Prostate gland (tissue), 2 donors: ENCODE results near the gene TEAD3. TPM values are rescaled to one million over a fixed set of nuclear protein-coding genes. Genes with fewer than 3 reads are reported as not detected.
"Not testable (repeated sequence)": the region's sequence is repeated elsewhere in the genome, so short reads cannot be mapped to it uniquely, and the experiment has no call there.

ENCODE experiments used
- DNase-seq: peaks from one replicate; pipeline ENCODE4 v3.0.0-alpha.2; 2019; ENCODE audit warnings: low spot score
- H3K27ac ChIP-seq, 2 donors: fragments of 200-600 bp; sonication (generic); 2 replicates each; pipeline ENCODE4 v1.5.1; 2017 to 2019
- H3K27me3 ChIP-seq: fragments of 200-600 bp; sonication (generic); replicated peaks from 2 replicates; pipeline ENCODE4 v1.5.1; 2019; ENCODE audit not compliant: insufficient read depth
- H3K36me3 ChIP-seq, 2 donors: fragments of 200-600 bp; sonication (generic); 1 replicate in 1 of 2; 2 replicates in 1 of 2; pipeline versions ENCODE4 v1.5.1 to v1.8.1; 2017 to 2019
- H3K4me1 ChIP-seq: fragments of 200-600 bp; sonication (generic); replicated peaks from 2 replicates; pipeline ENCODE4 v1.5.1; 2019
- H3K4me3 ChIP-seq, 2 donors: fragments of 200-600 bp; sonication (generic); 2 replicates each; pipeline ENCODE4 v1.5.1; 2017 to 2019
- H3K9me3 ChIP-seq: fragments of 200-600 bp; sonication (generic); 2 replicates; pipeline ENCODE4 v1.5.1; 2017
- CTCF ChIP-seq, 4 experiments: fragments of 200-600 bp in 2 of 4; fragments of 450-650 bp in 2 of 4; sonication (generic) in 2 of 4; IDR thresholded peaks; 1 replicate in 3 of 4; 2 replicates in 1 of 4; pipeline ENCODE4 v1.5.1; 2016 to 2019; ENCODE audit warnings: antibody characterized with exemption in 4 of 4, mild to moderate bottlenecking in 2 of 4, moderate library complexity in 2 of 4
- POLR2A ChIP-seq: fragments of 450-650 bp; IDR thresholded peaks from one replicate; pipeline ENCODE4 v1.6.1; 2016; ENCODE audit warnings: antibody characterized with exemption, mild to moderate bottlenecking
- POLR2AphosphoS5 ChIP-seq: sonication (generic); formaldehyde crosslinking; IDR thresholded peaks from one replicate; pipeline ENCODE4 v1.6.1; 2017; ENCODE audit warnings: antibody characterized with exemption
- WGBS: methylation state at CpG from one replicate; pipeline ENCODE4 v1.1.5; 2018; 5-methylcytosine and 5-hydroxymethylcytosine counted together
- intact Hi-C: fragments of 100-400 bp; cut with DNase I; formaldehyde crosslinking; loops from one replicate; pipeline ENCODE4 v1.14.2; 2022
- total RNA-seq, 2 donors: library from RNA; depleted of rRNA; stranded (reverse); fragments of >200 nt; gene quantifications; one replicate each; pipeline ENCODE4 v1.1.0, GENCODE V29; 2016

The TEAD3 gene
- total RNA-seq, 2 donors from 2014 or later: 34.1 to 41.1 TPM

GRCh38 chr6:35519313-35520015 lies 22.6 kb upstream of the TEAD3 start:
- Histone ChIP-seq H3K27me3 (no peaks in the 10 kb centered on the region), H3K4me1 (no peaks in the 10 kb centered on the region), H3K36me3 (no peaks in the 10 kb centered on the region), H3K9me3 (no peaks in the 10 kb centered on the region), H3K27ac (no peak overlapping the region), H3K4me3 (no peak overlapping the region)
- no peak for TF ChIP-seq POLR2AphosphoS5
- TF ChIP-seq CTCF (IDR thresholded peaks at IDR 0.05): no peak
- TF ChIP-seq POLR2A: no peak
- 84% methylated on average over 9 of the region's 9 CpGs for WGBS
- no peak for DNase-seq
- intact Hi-C loops: loop anchor here (5.0 to 10.0 kb wide), 2 partner anchors 63 to 125 kb away; no protein-coding TSS in a partner anchor

- Histone ChIP-seq H3K4me1 (no peaks in the 10 kb centered on the region), H3K9me3 (no peaks in the 10 kb centered on the region), H3K27me3 (no peaks in the 10 kb centered on the region), H3K36me3 (no peaks in the 10 kb centered on the region), H3K27ac (no peak overlapping the region), H3K4me3 (no peak overlapping the region)
- intact Hi-C loops: no loop called here
- no peak for TF ChIP-seq POLR2AphosphoS5
- TF ChIP-seq CTCF (IDR thresholded peaks at IDR 0.05): no peak
- no peak for TF ChIP-seq POLR2A
- 96% methylated on average over 6 of the region's 6 CpGs for WGBS
- no peak for DNase-seq
These were observed 21.9 kb upstream of the TEAD3 start for GRCh38 chr6:35518566-35519312.

GRCh38 chr6:35517978-35518377 lies 21.1 kb upstream of the TEAD3 start:
- H3K9me3 ChIP-seq, H3K4me1 ChIP-seq, H3K27me3 ChIP-seq, H3K36me3 ChIP-seq, intact Hi-C loops, H3K27ac ChIP-seq, H3K4me3 ChIP-seq, DNase-seq: not testable (repeated sequence)
- 79% methylated on average over 7 of the region's 7 CpGs for WGBS

GRCh38 chr6:35516712-35517111 lies 19.8 kb upstream of the TEAD3 start:
- Histone ChIP-seq H3K36me3 (no peaks in the 10 kb centered on the region), H3K27ac (no peak overlapping the region), H3K4me3 (no peak overlapping the region), H3K9me3 (no peaks in the 10 kb centered on the region), H3K4me1 (no peaks in the 10 kb centered on the region), H3K27me3 (no peaks in the 10 kb centered on the region)
- WGBS: 71% methylated on average over 6 of the region's 6 CpGs
- TF ChIP-seq CTCF (IDR thresholded peaks at IDR 0.05) (no peak), POLR2AphosphoS5 (no peak), POLR2A (no peak)
- no peak for DNase-seq
- intact Hi-C loops: no loop called here

- 84% methylated on average over 6 of the region's 6 CpGs for WGBS
- H3K27me3 ChIP-seq, H3K9me3 ChIP-seq, intact Hi-C loops, H3K4me1 ChIP-seq, H3K4me3 ChIP-seq, DNase-seq, H3K27ac ChIP-seq, H3K36me3 ChIP-seq: not testable (repeated sequence)
These were observed 19.1 kb upstream of the TEAD3 start for GRCh38 chr6:35515939-35516338.

- intact Hi-C loops: no loop called here
- H3K27ac ChIP-seq: no peak overlapping the region
- H3K9me3 ChIP-seq: no peaks in the 10 kb centered on the region
- no peak for DNase-seq
- H3K4me3 ChIP-seq: no peak overlapping the region
- WGBS: 83% methylated on average over 4 of the region's 4 CpGs
- no peaks in the 10 kb centered on the region for H3K36me3 ChIP-seq
- H3K27me3 ChIP-seq: no peaks in the 10 kb centered on the region
- H3K4me1 ChIP-seq: no peaks in the 10 kb centered on the region
- TF ChIP-seq POLR2A (no peak), POLR2AphosphoS5 (no peak), CTCF (IDR thresholded peaks at IDR 0.05) (no peak)
These were observed 17.7 kb upstream of the TEAD3 start for GRCh38 chr6:35514587-35514986.
